Measurements from ENCODE around the gene MINDY4. TPM values are rescaled to one million over a fixed set of nuclear protein-coding genes. Genes with fewer than 3 reads are reported as not detected.

Gene MINDY4
- total and polyA plus RNA-seq, 9 donors: 6.9 to 30.3 (median 18.2) TPM

DNA sequence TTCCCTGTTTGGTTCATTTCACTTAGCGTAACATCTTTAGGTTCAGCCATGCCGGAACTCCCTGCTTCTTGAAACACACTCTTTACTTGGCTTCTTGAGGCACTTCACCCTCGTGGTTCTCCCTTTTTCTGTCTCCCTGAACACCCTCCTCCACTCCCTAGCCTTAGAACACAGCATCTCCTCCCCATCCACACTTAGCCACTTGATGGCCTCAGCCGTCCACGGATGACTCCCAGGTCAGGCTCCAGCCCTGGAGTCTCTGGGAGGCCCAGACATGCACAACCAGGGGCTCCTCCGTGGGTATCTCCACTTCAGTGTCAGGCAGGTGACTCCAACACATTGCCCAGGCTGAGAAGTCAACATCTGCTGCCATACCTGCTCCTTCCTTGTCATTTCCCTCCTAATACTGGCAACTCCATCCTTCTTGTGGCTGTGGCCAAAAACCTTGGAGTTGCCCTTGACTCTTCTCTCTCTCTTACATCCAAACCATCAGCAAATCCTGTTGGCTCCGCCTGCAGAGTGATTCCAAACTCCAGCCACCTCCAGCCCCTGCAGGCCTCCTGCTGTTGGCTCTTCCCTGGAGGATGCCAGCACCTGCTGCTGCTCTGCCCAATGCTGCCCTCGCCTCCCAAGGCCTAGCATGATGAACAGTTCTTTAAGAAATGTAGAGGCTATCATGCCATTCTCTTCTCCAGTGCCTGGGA, 27.7 kb upstream of the MINDY4 start:
- Histone ChIP-seq H3K4me3 (no peak overlapping the region), H3K36me3 (no peaks in the 10 kb centered on the region), H3K27me3 (no peaks in the 10 kb centered on the region), H3K4me1 (ENCODE audit: insufficient read depth) (no peaks in the 10 kb centered on the region), H3K9me3 (no peaks in the 10 kb centered on the region), H3K27ac (no peak overlapping the region)
- intact Hi-C loops (cut with DNase I): loop anchor here in 1 of 4 donors (5.0 kb wide), 2 partner anchors 379 to 466 kb away; no protein-coding TSS in a partner anchor
- TF ChIP-seq EP300 (IDR thresholded peaks at IDR 0.05) (no peak), POLR2A (IDR thresholded peaks at IDR 0.05) (no peak)
- TF ChIP-seq, protein P1, sequence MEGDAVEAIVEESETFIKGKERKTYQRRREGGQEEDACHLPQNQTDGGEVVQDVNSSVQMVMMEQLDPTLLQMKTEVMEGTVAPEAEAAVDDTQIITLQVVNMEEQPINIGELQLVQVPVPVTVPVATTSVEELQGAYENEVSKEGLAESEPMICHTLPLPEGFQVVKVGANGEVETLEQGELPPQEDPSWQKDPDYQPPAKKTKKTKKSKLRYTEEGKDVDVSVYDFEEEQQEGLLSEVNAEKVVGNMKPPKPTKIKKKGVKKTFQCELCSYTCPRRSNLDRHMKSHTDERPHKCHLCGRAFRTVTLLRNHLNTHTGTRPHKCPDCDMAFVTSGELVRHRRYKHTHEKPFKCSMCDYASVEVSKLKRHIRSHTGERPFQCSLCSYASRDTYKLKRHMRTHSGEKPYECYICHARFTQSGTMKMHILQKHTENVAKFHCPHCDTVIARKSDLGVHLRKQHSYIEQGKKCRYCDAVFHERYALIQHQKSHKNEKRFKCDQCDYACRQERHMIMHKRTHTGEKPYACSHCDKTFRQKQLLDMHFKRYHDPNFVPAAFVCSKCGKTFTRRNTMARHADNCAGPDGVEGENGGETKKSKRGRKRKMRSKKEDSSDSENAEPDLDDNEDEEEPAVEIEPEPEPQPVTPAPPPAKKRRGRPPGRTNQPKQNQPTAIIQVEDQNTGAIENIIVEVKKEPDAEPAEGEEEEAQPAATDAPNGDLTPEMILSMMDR (IDR thresholded peaks at IDR 0.05): no peak
- WGBS, 3 donors: 57 to 60% (median 58%) methylated on average over 8 of the region's 8 CpGs
- DNase-seq: peak in 4 of 5 donors; percentile 25 to 63 (median 54)

DNA sequence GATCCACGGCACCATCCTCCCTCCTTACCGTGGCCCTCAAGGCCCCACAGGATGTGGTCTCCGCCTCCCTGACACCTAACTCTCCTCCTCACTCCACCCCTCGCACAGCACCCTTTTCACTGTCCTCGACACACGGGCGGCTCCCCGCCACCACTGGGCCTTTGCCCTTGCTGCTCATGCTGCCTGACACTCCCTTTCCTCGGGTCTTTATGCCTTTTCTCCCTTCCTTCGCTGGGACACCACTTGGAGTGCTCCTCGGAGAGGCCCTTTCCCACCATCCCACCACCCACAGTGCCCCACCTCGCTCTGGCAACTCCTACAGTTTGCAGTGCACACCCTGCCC, 27.2 kb upstream of the MINDY4 start:
- DNase-seq: no peak
- H3K36me3 ChIP-seq: no peaks in the 10 kb centered on the region
- TF ChIP-seq, protein P1 (IDR thresholded peaks at IDR 0.05): no peak
- H3K4me3 ChIP-seq: no peak overlapping the region
- no peak overlapping the region for H3K27ac ChIP-seq
- 87 to 93% (median 93%) methylated on average over 12 of the region's 12 CpGs for WGBS, 3 donors
- H3K27me3 ChIP-seq: no peaks in the 10 kb centered on the region
- no peaks in the 10 kb centered on the region for H3K9me3 ChIP-seq
- no peaks in the 10 kb centered on the region for H3K4me1 ChIP-seq (ENCODE audit: insufficient read depth)
- intact Hi-C loops (cut with DNase I): loop anchor here in 1 of 4 donors (5.0 kb wide), 2 partner anchors 378 to 467 kb away; no protein-coding TSS in a partner anchor

DNA sequence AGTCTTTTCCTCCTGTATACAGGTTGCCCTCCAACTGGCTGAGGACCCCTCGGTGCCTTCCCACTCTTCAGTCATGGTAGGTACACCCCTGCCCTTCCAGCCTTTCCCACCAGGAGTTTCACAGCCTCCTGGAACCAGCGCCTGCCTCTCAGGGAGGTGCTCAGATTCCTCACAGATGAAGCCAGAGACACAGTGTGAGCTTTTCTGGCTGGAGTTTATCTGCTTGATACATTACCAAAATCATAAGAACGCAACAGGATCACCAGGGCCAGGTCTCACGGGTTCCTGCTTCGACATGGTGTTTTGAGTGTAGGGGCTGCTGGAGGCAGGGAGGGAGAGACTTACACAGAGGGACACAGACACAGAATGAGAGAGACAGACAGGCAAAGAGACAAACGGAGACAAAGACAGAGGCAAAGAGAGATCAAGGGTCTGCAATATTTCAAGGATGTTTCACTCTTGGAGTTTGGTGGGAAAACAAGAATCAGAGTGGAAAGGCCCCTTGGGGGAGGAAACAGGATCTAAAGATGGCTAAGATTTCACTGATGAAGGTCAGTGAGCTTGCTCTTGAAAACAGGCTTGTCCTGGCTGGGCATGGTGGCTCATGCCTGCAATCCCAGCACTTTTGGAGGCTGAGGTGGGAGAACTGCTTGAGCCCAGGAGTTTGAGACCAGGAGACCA, 25.8 kb upstream of the MINDY4 start:
- intact Hi-C loops (cut with DNase I): no loop called here
- H3K36me3 ChIP-seq: no peaks in the 10 kb centered on the region
- TF ChIP-seq EP300 (IDR thresholded peaks at IDR 0.05) (no peak), POLR2A (IDR thresholded peaks at IDR 0.05) (no peak)
- TF ChIP-seq, protein P1 (IDR thresholded peaks at IDR 0.05): no peak
- H3K27me3 ChIP-seq: no peaks in the 10 kb centered on the region
- H3K4me1 ChIP-seq (ENCODE audit: insufficient read depth): no peaks in the 10 kb centered on the region
- DNase-seq: no peak
- 31 to 34% (median 33%) methylated on average over 6 of the region's 6 CpGs for WGBS, 3 donors
- H3K4me3 ChIP-seq: no peak overlapping the region
- no peak overlapping the region for H3K27ac ChIP-seq
- no peaks in the 10 kb centered on the region for H3K9me3 ChIP-seq

DNA sequence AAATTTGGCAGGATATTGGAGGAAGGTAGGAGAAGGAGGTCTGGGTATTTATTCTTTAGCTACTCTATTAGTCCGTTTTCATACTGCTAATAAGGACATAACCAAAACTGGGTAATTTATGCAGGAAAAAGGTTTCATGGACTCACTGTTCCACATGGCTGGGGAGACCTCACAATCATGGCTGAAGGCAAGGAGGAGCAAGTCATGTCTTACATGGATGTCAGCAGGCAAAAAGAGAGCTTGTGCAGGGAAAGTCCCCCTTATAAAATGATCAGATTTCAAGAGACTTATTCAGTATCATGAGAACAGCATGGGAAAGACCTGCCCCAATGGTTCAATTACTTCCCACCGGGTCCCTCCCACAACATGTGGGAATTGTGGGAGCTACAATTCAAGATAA, 21.2 kb upstream of the MINDY4 start:
- peaks cover 24% of the 10 kb centered on the region for H3K4me1 ChIP-seq (ENCODE audit: insufficient read depth)
- intact Hi-C loops (cut with DNase I): no loop called here
- WGBS, 3 donors: 69 to 88% (median 82%) methylated on average over 2 of the region's 2 CpGs
- no peak for TF ChIP-seq EP300 (IDR thresholded peaks at IDR 0.05)
- TF ChIP-seq, protein P1 (IDR thresholded peaks at IDR 0.05): no peak
- TF ChIP-seq POLR2A (IDR thresholded peaks at IDR 0.05): no peak
- no peak overlapping the region for H3K4me3 ChIP-seq
- no peaks in the 10 kb centered on the region for H3K9me3 ChIP-seq
- DNase-seq: no peak
- H3K36me3 ChIP-seq: no peaks in the 10 kb centered on the region
- no peak overlapping the region for H3K27ac ChIP-seq
- no peaks in the 10 kb centered on the region for H3K27me3 ChIP-seq
